ENCODE measurements around the gene PAQR7.

DNA sequence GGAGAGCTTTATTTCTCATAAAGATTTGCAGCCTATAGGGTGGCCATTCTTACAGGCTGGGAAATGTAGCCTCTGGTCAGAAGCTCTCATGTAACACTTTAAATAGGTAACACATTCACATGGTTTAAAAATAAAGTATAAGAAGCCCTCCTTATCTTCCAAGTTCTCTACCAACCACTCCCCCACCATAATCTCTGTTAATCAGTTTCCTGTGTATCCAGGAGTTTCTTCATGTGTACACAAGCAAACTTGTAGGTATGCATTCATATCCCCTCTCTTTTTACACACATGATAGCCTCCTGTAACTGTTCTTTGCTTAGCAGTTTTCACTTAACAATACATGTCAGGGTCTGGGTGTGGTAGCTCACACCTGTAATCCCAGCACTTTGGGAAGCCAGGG, 35.7 kb upstream of the PAQR7 start:
- TF ChIP-seq, protein P1, sequence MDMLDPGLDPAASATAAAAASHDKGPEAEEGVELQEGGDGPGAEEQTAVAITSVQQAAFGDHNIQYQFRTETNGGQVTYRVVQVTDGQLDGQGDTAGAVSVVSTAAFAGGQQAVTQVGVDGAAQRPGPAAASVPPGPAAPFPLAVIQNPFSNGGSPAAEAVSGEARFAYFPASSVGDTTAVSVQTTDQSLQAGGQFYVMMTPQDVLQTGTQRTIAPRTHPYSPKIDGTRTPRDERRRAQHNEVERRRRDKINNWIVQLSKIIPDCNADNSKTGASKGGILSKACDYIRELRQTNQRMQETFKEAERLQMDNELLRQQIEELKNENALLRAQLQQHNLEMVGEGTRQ (CRISPR knock-in tag; IDR thresholded peaks at IDR 0.05) = no peak
- TF ChIP-seq, protein P2, sequence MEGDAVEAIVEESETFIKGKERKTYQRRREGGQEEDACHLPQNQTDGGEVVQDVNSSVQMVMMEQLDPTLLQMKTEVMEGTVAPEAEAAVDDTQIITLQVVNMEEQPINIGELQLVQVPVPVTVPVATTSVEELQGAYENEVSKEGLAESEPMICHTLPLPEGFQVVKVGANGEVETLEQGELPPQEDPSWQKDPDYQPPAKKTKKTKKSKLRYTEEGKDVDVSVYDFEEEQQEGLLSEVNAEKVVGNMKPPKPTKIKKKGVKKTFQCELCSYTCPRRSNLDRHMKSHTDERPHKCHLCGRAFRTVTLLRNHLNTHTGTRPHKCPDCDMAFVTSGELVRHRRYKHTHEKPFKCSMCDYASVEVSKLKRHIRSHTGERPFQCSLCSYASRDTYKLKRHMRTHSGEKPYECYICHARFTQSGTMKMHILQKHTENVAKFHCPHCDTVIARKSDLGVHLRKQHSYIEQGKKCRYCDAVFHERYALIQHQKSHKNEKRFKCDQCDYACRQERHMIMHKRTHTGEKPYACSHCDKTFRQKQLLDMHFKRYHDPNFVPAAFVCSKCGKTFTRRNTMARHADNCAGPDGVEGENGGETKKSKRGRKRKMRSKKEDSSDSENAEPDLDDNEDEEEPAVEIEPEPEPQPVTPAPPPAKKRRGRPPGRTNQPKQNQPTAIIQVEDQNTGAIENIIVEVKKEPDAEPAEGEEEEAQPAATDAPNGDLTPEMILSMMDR (IDR thresholded peaks at IDR 0.05) = no peak
- TF ChIP-seq ETV6 (CRISPR knock-in tag; IDR thresholded peaks at IDR 0.05) = no peak
- no peak for TF ChIP-seq ZNF138 (CRISPR knock-in tag; conservative IDR thresholded peaks at IDR 0.05)
- TF ChIP-seq, protein P3, sequence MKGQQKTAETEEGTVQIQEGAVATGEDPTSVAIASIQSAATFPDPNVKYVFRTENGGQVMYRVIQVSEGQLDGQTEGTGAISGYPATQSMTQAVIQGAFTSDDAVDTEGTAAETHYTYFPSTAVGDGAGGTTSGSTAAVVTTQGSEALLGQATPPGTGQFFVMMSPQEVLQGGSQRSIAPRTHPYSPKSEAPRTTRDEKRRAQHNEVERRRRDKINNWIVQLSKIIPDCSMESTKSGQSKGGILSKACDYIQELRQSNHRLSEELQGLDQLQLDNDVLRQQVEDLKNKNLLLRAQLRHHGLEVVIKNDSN (CRISPR knock-in tag; IDR thresholded peaks at IDR 0.05) = no peak
- TF ChIP-seq JAZF1 (CRISPR knock-in tag; IDR thresholded peaks at IDR 0.05) = no peak
- no peak for TF ChIP-seq FOXJ3 (CRISPR knock-in tag; IDR thresholded peaks at IDR 0.05; ENCODE audit: borderline replicate concordance)
- TF ChIP-seq NFYB (CRISPR knock-in tag; conservative IDR thresholded peaks at IDR 0.05; ENCODE audit: low read depth) = no peak
- TF ChIP-seq, protein P4, sequence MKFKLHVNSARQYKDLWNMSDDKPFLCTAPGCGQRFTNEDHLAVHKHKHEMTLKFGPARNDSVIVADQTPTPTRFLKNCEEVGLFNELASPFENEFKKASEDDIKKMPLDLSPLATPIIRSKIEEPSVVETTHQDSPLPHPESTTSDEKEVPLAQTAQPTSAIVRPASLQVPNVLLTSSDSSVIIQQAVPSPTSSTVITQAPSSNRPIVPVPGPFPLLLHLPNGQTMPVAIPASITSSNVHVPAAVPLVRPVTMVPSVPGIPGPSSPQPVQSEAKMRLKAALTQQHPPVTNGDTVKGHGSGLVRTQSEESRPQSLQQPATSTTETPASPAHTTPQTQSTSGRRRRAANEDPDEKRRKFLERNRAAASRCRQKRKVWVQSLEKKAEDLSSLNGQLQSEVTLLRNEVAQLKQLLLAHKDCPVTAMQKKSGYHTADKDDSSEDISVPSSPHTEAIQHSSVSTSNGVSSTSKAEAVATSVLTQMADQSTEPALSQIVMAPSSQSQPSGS (CRISPR knock-in tag; IDR thresholded peaks at IDR 0.05; ENCODE audit: borderline replicate concordance, low read depth) = no peak
- no peak for TF ChIP-seq ESRRA (CRISPR knock-in tag; IDR thresholded peaks at IDR 0.05; ENCODE audit: borderline replicate concordance)
- TF ChIP-seq, protein P5, sequence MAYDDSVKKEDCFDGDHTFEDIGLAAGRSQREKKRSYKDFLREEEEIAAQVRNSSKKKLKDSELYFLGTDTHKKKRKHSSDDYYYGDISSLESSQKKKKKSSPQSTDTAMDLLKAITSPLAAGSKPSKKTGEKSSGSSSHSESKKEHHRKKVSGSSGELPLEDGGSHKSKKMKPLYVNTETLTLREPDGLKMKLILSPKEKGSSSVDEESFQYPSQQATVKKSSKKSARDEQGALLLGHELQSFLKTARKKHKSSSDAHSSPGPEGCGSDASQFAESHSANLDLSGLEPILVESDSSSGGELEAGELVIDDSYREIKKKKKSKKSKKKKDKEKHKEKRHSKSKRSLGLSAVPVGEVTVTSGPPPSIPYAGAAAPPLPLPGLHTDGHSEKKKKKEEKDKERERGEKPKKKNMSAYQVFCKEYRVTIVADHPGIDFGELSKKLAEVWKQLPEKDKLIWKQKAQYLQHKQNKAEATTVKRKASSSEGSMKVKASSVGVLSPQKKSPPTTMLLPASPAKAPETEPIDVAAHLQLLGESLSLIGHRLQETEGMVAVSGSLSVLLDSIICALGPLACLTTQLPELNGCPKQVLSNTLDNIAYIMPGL (CRISPR knock-in tag; IDR thresholded peaks at IDR 0.05) = no peak
- TF ChIP-seq KAT7 (CRISPR knock-in tag; IDR thresholded peaks at IDR 0.05; ENCODE audit: borderline replicate concordance) = no peak
- TF ChIP-seq, protein P6, sequence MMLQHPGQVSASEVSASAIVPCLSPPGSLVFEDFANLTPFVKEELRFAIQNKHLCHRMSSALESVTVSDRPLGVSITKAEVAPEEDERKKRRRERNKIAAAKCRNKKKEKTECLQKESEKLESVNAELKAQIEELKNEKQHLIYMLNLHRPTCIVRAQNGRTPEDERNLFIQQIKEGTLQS (CRISPR knock-in tag; conservative IDR thresholded peaks at IDR 0.05) = no peak
- TF ChIP-seq, protein P7, sequence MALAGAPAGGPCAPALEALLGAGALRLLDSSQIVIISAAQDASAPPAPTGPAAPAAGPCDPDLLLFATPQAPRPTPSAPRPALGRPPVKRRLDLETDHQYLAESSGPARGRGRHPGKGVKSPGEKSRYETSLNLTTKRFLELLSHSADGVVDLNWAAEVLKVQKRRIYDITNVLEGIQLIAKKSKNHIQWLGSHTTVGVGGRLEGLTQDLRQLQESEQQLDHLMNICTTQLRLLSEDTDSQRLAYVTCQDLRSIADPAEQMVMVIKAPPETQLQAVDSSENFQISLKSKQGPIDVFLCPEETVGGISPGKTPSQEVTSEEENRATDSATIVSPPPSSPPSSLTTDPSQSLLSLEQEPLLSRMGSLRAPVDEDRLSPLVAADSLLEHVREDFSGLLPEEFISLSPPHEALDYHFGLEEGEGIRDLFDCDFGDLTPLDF (CRISPR knock-in tag; IDR thresholded peaks at IDR 0.05) = no peak

Data from WTC11 (cell line).